Liver (tissue), 3 donors: ENCODE measurements around the gene FLYWCH2.

Source experiments
- ATF3 ChIP-seq: IDR thresholded peaks from 2 replicates; pipeline ENCODE4 v1.6.1; 2016; ENCODE audit warnings: antibody characterized with exemption
- CTCF ChIP-seq: fragments of 150-350 bp; IDR thresholded peaks from 2 replicates; pipeline ENCODE4 v1.5.1; 2017; ENCODE audit warnings: improper control_type of control experiment, low read depth, low read length; ENCODE audit not compliant: missing input control
- EGR1 ChIP-seq, 2 donors: IDR thresholded peaks; 2 replicates each; pipeline ENCODE4 v1.6.1; 2016 to 2018; ENCODE audit warnings: antibody characterized with exemption in 2 of 2, low read depth in 2 of 2
- FOXA1 ChIP-seq: IDR thresholded peaks from 2 replicates; pipeline ENCODE4 v1.6.1; 2016; ENCODE audit warnings: antibody characterized with exemption
- GABPA ChIP-seq, 2 donors: IDR thresholded peaks in 1 of 2; conservative IDR thresholded peaks in 1 of 2; 2 replicates each; pipeline ENCODE4 v1.6.1; 2016; ENCODE audit warnings: antibody characterized with exemption in 2 of 2, mild to moderate bottlenecking in 1 of 2, moderate library complexity in 1 of 2
- HNF4G ChIP-seq: IDR thresholded peaks from 2 replicates; pipeline ENCODE4 v1.6.1; 2016; ENCODE audit warnings: antibody characterized with exemption
- JUND ChIP-seq, 2 donors: IDR thresholded peaks; 2 replicates each; pipeline ENCODE4 v1.6.1; 2016; ENCODE audit warnings: antibody characterized with exemption in 2 of 2
- MAX ChIP-seq: IDR thresholded peaks from 2 replicates; pipeline ENCODE4 v1.6.1; 2016; ENCODE audit warnings: antibody characterized with exemption
- RAD21 ChIP-seq, 2 donors: IDR thresholded peaks; 2 replicates each; pipeline ENCODE4 v1.6.1; 2016; ENCODE audit warnings: antibody characterized with exemption in 2 of 2, mild to moderate bottlenecking in 2 of 2
- REST ChIP-seq: IDR thresholded peaks from 2 replicates; pipeline ENCODE4 v1.6.1; 2016; ENCODE audit warnings: antibody characterized with exemption, mild to moderate bottlenecking
- RXRA ChIP-seq, 2 donors: IDR thresholded peaks; 2 replicates each; pipeline ENCODE4 v1.6.1; 2017 to 2018; ENCODE audit warnings: antibody characterized with exemption in 2 of 2, mild to moderate bottlenecking in 1 of 2
- SP1 ChIP-seq: IDR thresholded peaks from 2 replicates; pipeline ENCODE4 v1.6.1; 2018; ENCODE audit warnings: antibody characterized with exemption, mild to moderate bottlenecking
- YY1 ChIP-seq: IDR thresholded peaks from 2 replicates; pipeline ENCODE4 v1.6.1; 2016; ENCODE audit warnings: antibody characterized with exemption, mild to moderate bottlenecking
- ZBTB33 ChIP-seq: IDR thresholded peaks from 2 replicates; pipeline ENCODE4 v1.6.1; 2016; ENCODE audit warnings: antibody characterized with exemption
- donor health status: healthy.
- donor health status: healthy.

- no peak for TF ChIP-seq CTCF
- TF ChIP-seq GABPA (IDR thresholded peaks at IDR 0.05 in 1 of 2, conservative IDR thresholded peaks at IDR 0.05 in 1 of 2): no peak
- TF ChIP-seq REST: no peak
- TF ChIP-seq EGR1 (IDR thresholded peaks at IDR 0.05; ENCODE audit: low read depth in 2 of 2): no peak
- TF ChIP-seq ATF3: no peak
- no peak for TF ChIP-seq MAX
- TF ChIP-seq SP1: no peak
- TF ChIP-seq JUND (IDR thresholded peaks at IDR 0.05): no peak
- no peak for TF ChIP-seq YY1
- no peak for TF ChIP-seq RAD21 (IDR thresholded peaks at IDR 0.05)
- TF ChIP-seq FOXA1: no peak
- TF ChIP-seq RXRA (IDR thresholded peaks at IDR 0.05): no peak
- no peak for TF ChIP-seq HNF4G
- no peak for TF ChIP-seq ZBTB33
Measured at GRCh38 chr16:2926650-2926999, 43.6 kb downstream of the FLYWCH2 start.
